SK-N-SH (cell line): ENCODE results near the gene CNTNAP1. TPM values are rescaled to one million over a fixed set of nuclear protein-coding genes. Genes with fewer than 3 reads are reported as not detected.

Source experiments
- CTCF ChIA-PET: fragments of 300-600, 350-600 bp; formaldehyde crosslinking; extraction: SDS; loops from one replicate; lab custom pipeline; 2021; lab: Yijun Ruan, JAX
- POLR2A ChIA-PET: fragments of 350-600 bp; sonication (Branson Sonifier 250); formaldehyde crosslinking; extraction: SDS; loops from one replicate; lab custom pipeline; 2020; ENCODE audit warnings: antibody characterized with exemption, inconsistent platforms; lab: Yijun Ruan, JAX
- DNase-seq: peaks from one replicate; pipeline ENCODE4 v3.0.0; 2012
- H2AFZ ChIP-seq: fragments of 200-600 bp; sonication (generic); 2 replicates; pipeline ENCODE4 v1.8.1; 2016; ENCODE audit warnings: antibody characterized with exemption, mild to moderate bottlenecking, low read depth
- H3F3A ChIP-seq: fragments of 200-600 bp; sonication (generic); replicated peaks from 2 replicates; pipeline ENCODE3; 2016; ENCODE audit warnings: antibody characterized with exemption, mild to moderate bottlenecking; ENCODE audit not compliant: insufficient read depth
- H3K27ac ChIP-seq, 2 experiments: fragments of 200-500 bp in 1 of 2; fragments of 200-600 bp in 1 of 2; sonication (Bioruptor generic) in 1 of 2; sonication (generic), shearing (Covaris generic) in 1 of 2; 2 replicates each; pipeline versions ENCODE4 v1.5.1 to v1.6.1; 2014 to 2016; ENCODE audit warnings: low read depth in 2 of 2, inconsistent platforms in 1 of 2, low read length in 1 of 2, mild to moderate bottlenecking in 1 of 2, mixed read lengths in 1 of 2
- H3K27me3 ChIP-seq: fragments of 200-600 bp; sonication (generic), shearing (Covaris generic); 2 replicates; pipeline ENCODE4 v1.6.1; 2016; ENCODE audit warnings: mixed run types; ENCODE audit not compliant: insufficient read depth
- H3K36me3 ChIP-seq, 2 experiments: fragments of 200-500 bp in 1 of 2; fragments of 200-600 bp in 1 of 2; sonication (Bioruptor generic) in 1 of 2; sonication (generic) in 1 of 2; replicated peaks in 1 of 2; 2 replicates each; pipeline versions ENCODE3 to v1.5.1; 2014 to 2016; ENCODE audit warnings: low read length in 1 of 2, mild to moderate bottlenecking in 1 of 2; ENCODE audit not compliant: insufficient read depth in 2 of 2, control insufficient read depth in 1 of 2
- H3K4me1 ChIP-seq, 2 experiments: fragments of 200-500 bp in 1 of 2; fragments of 200-600 bp in 1 of 2; sonication (Bioruptor generic) in 1 of 2; sonication (generic), shearing (Covaris generic) in 1 of 2; 2 replicates each; pipeline versions ENCODE4 v1.5.1 to v1.6.1; 2014 to 2016; ENCODE audit warnings: low read depth in 1 of 2, low read length in 1 of 2, mixed run types in 1 of 2; ENCODE audit not compliant: insufficient read depth in 2 of 2, control insufficient read depth in 1 of 2
- H3K4me2 ChIP-seq: fragments of 200-600 bp; sonication (generic), shearing (Covaris generic); 2 replicates; pipeline ENCODE4 v1.6.1; 2017; ENCODE audit warnings: mixed run types
- H3K4me3 ChIP-seq, 2 experiments: fragments of 200-500 bp in 1 of 2; fragments of 200-600 bp in 1 of 2; sonication (Bioruptor generic) in 1 of 2; sonication (generic), shearing (Covaris generic) in 1 of 2; 2 replicates each; pipeline versions ENCODE4 v1.5.1 to v1.8.1; 2014 to 2016; ENCODE audit warnings: low read depth in 2 of 2, inconsistent platforms in 1 of 2, low read length in 1 of 2, mild to moderate bottlenecking in 1 of 2, mixed read lengths in 1 of 2, moderate library complexity in 1 of 2
- H3K79me2 ChIP-seq: fragments of 200-600 bp; sonication (generic); 2 replicates; pipeline ENCODE4 v1.8.1; 2017; ENCODE audit warnings: mild to moderate bottlenecking; ENCODE audit not compliant: insufficient read depth
- H3K9ac ChIP-seq: fragments of 200-600 bp; sonication (generic); 2 replicates; pipeline ENCODE4 v1.6.1; 2017; ENCODE audit warnings: mixed run types
- H3K9me2 ChIP-seq: fragments of 200-600 bp; sonication (generic); 2 replicates; pipeline ENCODE4 v1.6.1; 2017; ENCODE audit warnings: mixed run types
- H3K9me3 ChIP-seq: fragments of 200-600 bp; sonication (generic); 2 replicates; pipeline ENCODE4 v1.6.1; 2017; ENCODE audit warnings: mixed run types, mild to moderate bottlenecking, moderate library complexity
- H4K20me1 ChIP-seq: fragments of 200-600 bp; sonication (generic); 2 replicates; pipeline ENCODE4 v1.6.1; 2017; ENCODE audit warnings: mild to moderate bottlenecking, mixed run types; ENCODE audit not compliant: insufficient read depth
- CHD2 ChIP-seq: fragments of 150-350 bp; IDR thresholded peaks from 2 replicates; pipeline ENCODE4 v1.6.1; 2018; ENCODE audit warnings: low read length; ENCODE audit not compliant: partially characterized antibody
- ELF1 ChIP-seq: IDR thresholded peaks from 2 replicates; pipeline ENCODE4 v1.4.0; 2012
- EZH2phosphoT487 ChIP-seq: fragments of 200-600 bp; sonication (generic); IDR thresholded peaks from 2 replicates; pipeline ENCODE4 v1.6.1; 2017; ENCODE audit warnings: low read depth, mixed run types, mild to moderate bottlenecking, antibody characterized with exemption, moderate library complexity, borderline replicate concordance
- FOSL2 ChIP-seq: IDR thresholded peaks from 2 replicates; pipeline ENCODE4 v1.4.0; 2012; ENCODE audit warnings: low read depth, mild to moderate bottlenecking, moderate library complexity, borderline replicate concordance
- FOXJ3 ChIP-seq: sonication (generic); formaldehyde crosslinking; IDR thresholded peaks from 2 replicates; pipeline ENCODE4 v1.5.1; 2020; ENCODE audit warnings: mild to moderate bottlenecking, missing genetic modification reagents
- GABPA ChIP-seq: IDR thresholded peaks from 2 replicates; pipeline ENCODE4 v1.4.0; 2012; ENCODE audit warnings: low read depth, mild to moderate bottlenecking
- JUND ChIP-seq: IDR thresholded peaks from 2 replicates; pipeline ENCODE4 v1.4.0; 2012
- MEF2A ChIP-seq: IDR thresholded peaks from 2 replicates; pipeline ENCODE4 v1.4.0; 2012; ENCODE audit warnings: low read depth, borderline replicate concordance
- MXI1 ChIP-seq: IDR thresholded peaks from 2 replicates; pipeline ENCODE4 v1.6.1; 2012; ENCODE audit warnings: mild to moderate bottlenecking, low read depth, low read length, improper control_type of control experiment
- NRF1 ChIP-seq: IDR thresholded peaks from 2 replicates; pipeline ENCODE4 v1.6.1; 2012; ENCODE audit warnings: low read depth, mild to moderate bottlenecking, low read length
- POLR2AphosphoS5 ChIP-seq: IDR thresholded peaks from 2 replicates; pipeline ENCODE4 v1.6.1; 2012; ENCODE audit warnings: low read depth, low read length
- SMC3 ChIP-seq: IDR thresholded peaks from 2 replicates; pipeline ENCODE4 v1.6.1; 2012; ENCODE audit warnings: low read depth, low read length, improper control_type of control experiment
- TEAD4 ChIP-seq: IDR thresholded peaks from 2 replicates; pipeline ENCODE4 v1.4.0; 2012; ENCODE audit warnings: mild to moderate bottlenecking, borderline replicate concordance; ENCODE audit not compliant: insufficient read depth
- WGBS: methylation state at CpG from one replicate; pipeline ENCODE4 v1.1.6; 2017; ENCODE audit warnings: low lambda C conversion rate; 5-methylcytosine and 5-hydroxymethylcytosine counted together
- polyA plus RNA-seq, 3 experiments: library from polyadenylated mRNA; depleted of rRNA; stranded (reverse); fragments of >200 nt; gene quantifications; 2 replicates each; pipeline ENCODE4 v1.2.3, GENCODE V29; 2012
- TF ChIP-seq, protein P1 (sequence below): IDR thresholded peaks from 2 replicates; pipeline ENCODE4 v1.4.0; 2012; ENCODE audit warnings: low read depth, borderline replicate concordance
- TF ChIP-seq, protein P2 (sequence below): IDR thresholded peaks from 2 replicates; pipeline ENCODE4 v1.4.0; 2012; ENCODE audit warnings: low read depth
- TF ChIP-seq, protein P3 (sequence below): fragments of 150-350 bp; IDR thresholded peaks from 2 replicates; pipeline ENCODE4 v1.6.1; 2017; ENCODE audit warnings: antibody characterized with exemption, low read length, low read depth, borderline replicate concordance
- TF ChIP-seq, protein P4 (sequence below): fragments of 150-350 bp; IDR thresholded peaks from 2 replicates; pipeline ENCODE4 v1.6.1; 2016; ENCODE audit warnings: mild to moderate bottlenecking, low read depth, low read length

CNTNAP1 gene
- polyA plus RNA-seq, 1 of the 3 experiments (the other 2 are of a cell fraction) = 92.7 TPM

DNA sequence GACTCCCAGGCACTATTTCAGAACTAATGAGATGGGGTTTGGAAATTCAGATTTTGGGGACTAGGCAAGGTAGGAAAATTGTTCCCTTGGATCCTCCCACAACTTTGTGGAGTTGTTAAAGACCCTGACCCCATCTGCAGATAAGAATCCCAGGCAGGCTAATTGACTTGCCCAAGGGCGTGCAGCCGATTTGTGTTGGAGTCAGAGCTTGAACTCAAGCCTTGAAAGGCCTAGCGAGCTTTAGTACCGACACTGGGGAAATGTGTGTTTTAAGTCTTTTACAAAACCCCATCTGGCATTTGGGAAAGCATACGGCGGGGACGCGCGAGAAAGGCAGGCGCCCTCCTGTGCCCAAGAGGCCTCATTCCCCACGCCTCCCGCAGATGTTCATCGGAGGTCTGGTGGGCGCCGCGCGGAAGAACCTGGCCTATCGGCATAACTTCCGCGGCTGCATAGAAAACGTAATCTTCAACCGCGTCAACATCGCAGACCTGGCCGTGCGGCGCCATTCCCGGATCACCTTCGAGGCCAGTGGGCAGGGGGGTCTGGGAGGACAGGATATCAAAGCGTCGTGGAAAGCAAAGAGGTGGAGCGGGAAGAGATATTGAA is 4.3 kb downstream of the CNTNAP1 start:
- Histone ChIP-seq H3F3A (peaks cover 7% of the 10 kb centered on the region), H3K4me3 (no peak overlapping the region), H3K27me3 (no peaks in the 10 kb centered on the region)
- TF ChIP-seq CHD2 (no peak), FOXJ3 (CRISPR knock-in tag) (no peak), FOSL2 (no peak), EZH2phosphoT487 (no peak), TEAD4 (no peak), POLR2AphosphoS5 (no peak), JUND (no peak), SMC3 (no peak), MXI1 (no peak)
- TF ChIP-seq, protein P1, sequence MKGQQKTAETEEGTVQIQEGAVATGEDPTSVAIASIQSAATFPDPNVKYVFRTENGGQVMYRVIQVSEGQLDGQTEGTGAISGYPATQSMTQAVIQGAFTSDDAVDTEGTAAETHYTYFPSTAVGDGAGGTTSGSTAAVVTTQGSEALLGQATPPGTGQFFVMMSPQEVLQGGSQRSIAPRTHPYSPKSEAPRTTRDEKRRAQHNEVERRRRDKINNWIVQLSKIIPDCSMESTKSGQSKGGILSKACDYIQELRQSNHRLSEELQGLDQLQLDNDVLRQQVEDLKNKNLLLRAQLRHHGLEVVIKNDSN = no peak
- TF ChIP-seq, protein P2, sequence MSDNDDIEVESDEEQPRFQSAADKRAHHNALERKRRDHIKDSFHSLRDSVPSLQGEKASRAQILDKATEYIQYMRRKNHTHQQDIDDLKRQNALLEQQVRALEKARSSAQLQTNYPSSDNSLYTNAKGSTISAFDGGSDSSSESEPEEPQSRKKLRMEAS = no peak
- TF ChIP-seq, protein P3, sequence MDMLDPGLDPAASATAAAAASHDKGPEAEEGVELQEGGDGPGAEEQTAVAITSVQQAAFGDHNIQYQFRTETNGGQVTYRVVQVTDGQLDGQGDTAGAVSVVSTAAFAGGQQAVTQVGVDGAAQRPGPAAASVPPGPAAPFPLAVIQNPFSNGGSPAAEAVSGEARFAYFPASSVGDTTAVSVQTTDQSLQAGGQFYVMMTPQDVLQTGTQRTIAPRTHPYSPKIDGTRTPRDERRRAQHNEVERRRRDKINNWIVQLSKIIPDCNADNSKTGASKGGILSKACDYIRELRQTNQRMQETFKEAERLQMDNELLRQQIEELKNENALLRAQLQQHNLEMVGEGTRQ = no peak
- TF ChIP-seq, all 33 proteins: peak for 0
- WGBS = 93% methylated on average over 32 of the region's 32 CpGs
- peak; percentile 48 for DNase-seq
- Histone ChIP-seq H3K9ac (no peak overlapping the region), H3K4me2 (no peak overlapping the region), H4K20me1 (no peaks in the 10 kb centered on the region), H2AFZ (no peak overlapping the region), H3K79me2 (peaks cover 5% of the 10 kb centered on the region), H3K9me3 (no peaks in the 10 kb centered on the region), H3K27ac (no peak overlapping the region), H3K36me3 (peaks cover 8 to 36% of the 10 kb centered on the region in 2 experiments), H3K9me2 (no peaks in the 10 kb centered on the region), H3K4me1 (peaks cover 0 to 12% of the 10 kb centered on the region in 2 experiments; a peak in 2 of 4 replicates)
- ChIA-PET CTCF (no interaction called here), POLR2A (no interaction called here)

DNA sequence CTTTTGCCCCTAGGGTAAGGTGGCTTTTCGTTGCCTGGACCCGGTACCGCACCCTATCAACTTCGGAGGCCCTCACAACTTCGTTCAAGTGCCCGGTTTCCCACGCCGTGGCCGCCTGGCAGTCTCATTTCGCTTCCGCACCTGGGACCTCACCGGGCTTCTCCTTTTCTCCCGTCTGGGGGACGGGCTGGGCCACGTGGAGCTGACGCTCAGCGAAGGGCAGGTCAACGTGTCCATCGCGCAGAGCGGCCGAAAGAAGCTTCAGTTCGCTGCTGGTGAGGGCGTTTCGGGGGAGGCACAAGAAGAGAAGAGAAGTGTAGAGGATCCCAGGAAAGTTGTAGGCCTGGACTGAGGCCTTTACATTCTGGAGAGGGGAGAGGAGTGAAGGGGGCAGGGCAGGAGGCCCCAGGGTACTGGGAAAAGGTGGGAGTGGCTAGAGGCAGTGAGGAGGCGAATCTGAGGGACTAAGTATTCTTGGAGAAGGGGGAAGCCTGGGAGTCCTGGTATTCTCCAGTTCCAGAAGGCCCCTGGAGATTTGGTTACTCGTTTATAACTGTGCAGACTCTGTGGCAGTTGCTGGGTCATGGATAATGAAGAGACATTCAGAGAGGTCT is 5.5 kb downstream of the CNTNAP1 start:
- Histone ChIP-seq H3K4me1 (peaks cover 0 to 10% of the 10 kb centered on the region in 2 experiments; a peak in 1 of 4 replicates), H2AFZ (no peak overlapping the region), H3K9ac (no peak overlapping the region), H3K4me3 (no peak overlapping the region), H3K27me3 (no peaks in the 10 kb centered on the region), H3K4me2 (no peak overlapping the region), H3K9me3 (no peaks in the 10 kb centered on the region), H3K36me3 (peaks cover 8 to 46% of the 10 kb centered on the region in 2 experiments), H4K20me1 (no peaks in the 10 kb centered on the region), H3K79me2 (peaks cover 5% of the 10 kb centered on the region), H3K27ac (no peak overlapping the region), H3F3A (no peaks in the 10 kb centered on the region), H3K9me2 (no peaks in the 10 kb centered on the region)
- DNase-seq = peak; percentile 20
- POLR2A ChIA-PET = interaction anchor here (1.2 kb wide), 1 partner anchor 11 kb away, joined by 3 read pairs; the partner anchor contains the start of gene PLEKHH3
- CTCF ChIA-PET = no interaction called here
- 96% methylated on average over 26 of the region's 27 CpGs for WGBS
- TF ChIP-seq SMC3 = no peak
- no peak for TF ChIP-seq EZH2phosphoT487
- no peak for TF ChIP-seq MEF2A
- no peak for TF ChIP-seq JUND
- TF ChIP-seq NRF1 = no peak
- TF ChIP-seq, protein P1 = no peak
- TF ChIP-seq, protein P4, sequence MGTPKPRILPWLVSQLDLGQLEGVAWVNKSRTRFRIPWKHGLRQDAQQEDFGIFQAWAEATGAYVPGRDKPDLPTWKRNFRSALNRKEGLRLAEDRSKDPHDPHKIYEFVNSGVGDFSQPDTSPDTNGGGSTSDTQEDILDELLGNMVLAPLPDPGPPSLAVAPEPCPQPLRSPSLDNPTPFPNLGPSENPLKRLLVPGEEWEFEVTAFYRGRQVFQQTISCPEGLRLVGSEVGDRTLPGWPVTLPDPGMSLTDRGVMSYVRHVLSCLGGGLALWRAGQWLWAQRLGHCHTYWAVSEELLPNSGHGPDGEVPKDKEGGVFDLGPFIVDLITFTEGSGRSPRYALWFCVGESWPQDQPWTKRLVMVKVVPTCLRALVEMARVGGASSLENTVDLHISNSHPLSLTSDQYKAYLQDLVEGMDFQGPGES = no peak
- no peak for TF ChIP-seq CHD2
- no peak for TF ChIP-seq GABPA
- TF ChIP-seq ELF1 = no peak
- no peak for TF ChIP-seq FOSL2
- TF ChIP-seq, protein P3 = no peak
